Suprapubic skin (tissue), 4 donors: ENCODE results near the gene ADK.

Experiments used
- CTCF ChIP-seq, 2 donors: fragments of 200-600 bp in 1 of 2; fragments of 450-650 bp in 1 of 2; sonication (generic) in 1 of 2; IDR thresholded peaks; one replicate each; pipeline ENCODE4 v1.5.1; 2016 to 2019; ENCODE audit warnings: antibody characterized with exemption in 2 of 2, mild to moderate bottlenecking in 1 of 2, moderate library complexity in 1 of 2
- EP300 ChIP-seq: sonication (generic); formaldehyde crosslinking; IDR thresholded peaks from one replicate; pipeline ENCODE4 v1.6.1; 2017; ENCODE audit warnings: antibody characterized with exemption
- POLR2A ChIP-seq, 2 donors: fragments of 450-650 bp; IDR thresholded peaks; one replicate each; pipeline ENCODE4 v1.6.1; 2017; ENCODE audit warnings: antibody characterized with exemption in 2 of 2, mild to moderate bottlenecking in 2 of 2, moderate library complexity in 2 of 2
- POLR2AphosphoS5 ChIP-seq, 3 donors: sonication (generic); formaldehyde crosslinking; IDR thresholded peaks; one replicate each; pipeline ENCODE4 v1.6.1; 2017; ENCODE audit warnings: antibody characterized with exemption in 3 of 3

GRCh38 chr10:74199315-74199714, 48.3 kb downstream of the ADK start:
- no peak for TF ChIP-seq POLR2A (IDR thresholded peaks at IDR 0.05)
- TF ChIP-seq CTCF (IDR thresholded peaks at IDR 0.05): no peak
- TF ChIP-seq POLR2AphosphoS5 (IDR thresholded peaks at IDR 0.05): no peak
- TF ChIP-seq EP300: no peak
